NCI-H69 (cell line): Measurements from ENCODE around the gene GAPDHS.

ENCODE experiments used
- DNase-seq: peaks from one replicate; lab custom pipeline; 2025; lab: John Stamatoyannopoulos, UW

GAPDHS gene

GRCh38 chr19:35557539-35558399 lies 24.5 kb downstream of the GAPDHS start:
- peak; percentile 81 for DNase-seq

- DNase-seq = no peak
Measured at GRCh38 chr19:35558400-35559280, 25.4 kb downstream of the GAPDHS start.

- DNase-seq = no peak
Measured at GRCh38 chr19:35559281-35559659, 26.0 kb downstream of the GAPDHS start.

GRCh38 chr19:35559781-35560180 lies 26.5 kb downstream of the GAPDHS start:
- DNase-seq = no peak

GRCh38 chr19:35560271-35560670 lies 27.0 kb downstream of the GAPDHS start:
- DNase-seq = no peak

GRCh38 chr19:35560677-35561076 lies 27.4 kb downstream of the GAPDHS start:
- DNase-seq = no peak

- no peak for DNase-seq
Measured at GRCh38 chr19:35561436-35561835, 28.2 kb downstream of the GAPDHS start.

- DNase-seq = no peak
Measured at GRCh38 chr19:35562336-35562735, 29.1 kb downstream of the GAPDHS start.

- no peak for DNase-seq
Measured at GRCh38 chr19:35562776-35563175, 29.5 kb downstream of the GAPDHS start.

- DNase-seq = no peak
Measured at GRCh38 chr19:35563207-35563829, 30.1 kb downstream of the GAPDHS start, which contains the start of gene ATP4A. ATP4A (minus strand) TSS chr19:35563658; CDS start chr19:35563629, 29 bp downstream.

GRCh38 chr19:35565016-35565856 lies 32.0 kb downstream of the GAPDHS start:
- no peak for DNase-seq

- DNase-seq = no peak
Measured at GRCh38 chr19:35566738-35567137, 33.5 kb downstream of the GAPDHS start.

- no peak for DNase-seq
Measured at GRCh38 chr19:35569281-35569781, 36.1 kb downstream of the GAPDHS start.

- no peak for DNase-seq
Measured at GRCh38 chr19:35571406-35571965, 38.2 kb downstream of the GAPDHS start.

GRCh38 chr19:35577918-35578317 lies 44.7 kb downstream of the GAPDHS start:
- no peak for DNase-seq

- DNase-seq = no peak
Measured at GRCh38 chr19:35578707-35579106, 45.5 kb downstream of the GAPDHS start.

- DNase-seq = no peak
Measured at GRCh38 chr19:35582760-35583159, 49.5 kb downstream of the GAPDHS start.

- DNase-seq = peak; percentile 17
Measured at GRCh38 chr19:35585848-35586247, 52.6 kb downstream of the GAPDHS start, which contains the start of gene PMIS2. PMIS2 (plus strand) TSS chr19:35586173; CDS start chr19:35586260, 87 bp downstream.

- no peak for DNase-seq
Measured at GRCh38 chr19:35587321-35587720, 54.1 kb downstream of the GAPDHS start.

- DNase-seq = no peak
Measured at GRCh38 chr19:35590875-35591274, 57.6 kb downstream of the GAPDHS start.

- DNase-seq = peak; percentile 60
Measured at GRCh38 chr19:35592226-35592625, 59.0 kb downstream of the GAPDHS start.
